GM23248 (cell line): ENCODE data around the gene PISD. TPM values are rescaled to one million over a fixed set of nuclear protein-coding genes. Genes with fewer than 3 reads are reported as not detected.

Experiments used
- DNase-seq: peaks from one replicate; pipeline ENCODE4 v3.0.0-alpha.2; 2015
- H2AFZ ChIP-seq: fragments of 200-600 bp; sonication (generic); 2 replicates; pipeline ENCODE4 v1.6.1; 2016; ENCODE audit warnings: antibody characterized with exemption
- H3F3A ChIP-seq: fragments of 200-600 bp; sonication (generic); 2 replicates; pipeline ENCODE4 v1.6.1; 2016; ENCODE audit warnings: mild to moderate bottlenecking, antibody characterized with exemption, mixed run types; ENCODE audit not compliant: insufficient read depth
- H3K27ac ChIP-seq: fragments of 200-600 bp; sonication (generic); 2 replicates; pipeline ENCODE4 v1.5.1; 2016; ENCODE audit warnings: mild to moderate bottlenecking
- H3K27me3 ChIP-seq: fragments of 200-600 bp; sonication (generic); replicated peaks from 2 replicates; pipeline ENCODE4 v1.6.1; 2016; ENCODE audit warnings: mild to moderate bottlenecking; ENCODE audit not compliant: insufficient read depth
- H3K36me3 ChIP-seq: fragments of 200-600 bp; sonication (generic); 2 replicates; pipeline ENCODE4 v1.6.1; 2016; ENCODE audit warnings: low read depth, mild to moderate bottlenecking
- H3K4me1 ChIP-seq: fragments of 200-600 bp; sonication (generic); 2 replicates; pipeline ENCODE4 v1.6.1; 2016; ENCODE audit warnings: mild to moderate bottlenecking; ENCODE audit not compliant: insufficient read depth
- H3K4me2 ChIP-seq: fragments of 200-600 bp; sonication (generic); one replicate; pipeline ENCODE4 v1.6.1; 2016; ENCODE audit warnings: mild to moderate bottlenecking; ENCODE audit not compliant: unreplicated experiment
- H3K4me3 ChIP-seq: fragments of 200-600 bp; sonication (generic); 2 replicates; pipeline ENCODE4 v1.5.1; 2016; ENCODE audit warnings: mild to moderate bottlenecking
- H3K79me2 ChIP-seq: fragments of 200-600 bp; sonication (generic); 2 replicates; pipeline ENCODE4 v1.6.1; 2016; ENCODE audit warnings: mild to moderate bottlenecking; ENCODE audit not compliant: insufficient read depth
- H3K9ac ChIP-seq: fragments of 200-600 bp; sonication (generic); 2 replicates; pipeline ENCODE4 v1.6.1; 2016; ENCODE audit warnings: mild to moderate bottlenecking
- H3K9me2 ChIP-seq: fragments of 200-600 bp; sonication (generic); 2 replicates; pipeline ENCODE4 v1.6.1; 2016; ENCODE audit warnings: mixed run types, mild to moderate bottlenecking, moderate library complexity; ENCODE audit not compliant: insufficient read depth
- H3K9me3 ChIP-seq: fragments of 200-600 bp; sonication (generic); one replicate; pipeline ENCODE4 v1.6.1; 2017; ENCODE audit warnings: low read depth
- H4K20me1 ChIP-seq: fragments of 200-600 bp; sonication (generic); 2 replicates; pipeline ENCODE4 v1.6.0; 2016; ENCODE audit not compliant: insufficient read depth
- EZH2 ChIP-seq: fragments of 200-600 bp; sonication (generic); IDR thresholded peaks from 2 replicates; pipeline ENCODE4 v1.6.1; 2018; ENCODE audit warnings: antibody characterized with exemption, mild to moderate bottlenecking; ENCODE audit not compliant: insufficient read depth, poor library complexity, severe bottlenecking
- EZH2phosphoT487 ChIP-seq: fragments of 200-600 bp; sonication (generic); IDR thresholded peaks from 2 replicates; pipeline ENCODE4 v1.6.1; 2018; ENCODE audit warnings: antibody characterized with exemption, moderate library complexity, mild to moderate bottlenecking, low read depth; ENCODE audit not compliant: insufficient read depth
- WGBS, 2 experiments: methylation state at CpG; one replicate each; pipeline ENCODE4 v1.1.6; 2015 to 2017; ENCODE audit warnings: low lambda C conversion rate in 2 of 2, low coverage in 1 of 2; ENCODE audit errors: missing lambda C conversion rate in 2 of 2; 5-methylcytosine and 5-hydroxymethylcytosine counted together
- in situ Hi-C: fragments of 300-500 bp; cut with MboI; formaldehyde crosslinking; loops from 2 replicates; pipeline ENCODE4 v1.15.0; 2020
- polyA plus RNA-seq: library from polyadenylated mRNA; unstranded; fragments of >200 nt; fragmentation: Nextera tagmentation; extraction: Ambion mirVana; gene quantifications from 2 replicates; pipeline ENCODE4 v1.2.1, GENCODE V29; 2016
- total RNA-seq: library from RNA; depleted of rRNA; stranded (reverse); fragments of >200 nt; shearing (Covaris generic); gene quantifications from 2 replicates; pipeline ENCODE4 v1.2.3, GENCODE V29; 2014

PISD gene
- total and polyA plus RNA-seq, 2 experiments from 2014 or later, result 32.7 to 34.2 TPM

GRCh38 chr22:31615940-31616314, 46.1 kb downstream of the PISD start:
- in situ Hi-C loops, result no loop called here
- no peaks in the 10 kb centered on the region for H3K79me2 ChIP-seq

GRCh38 chr22:31615491-31615860, 46.5 kb downstream of the PISD start:
- TF ChIP-seq EZH2phosphoT487 (no peak), EZH2 (no peak)
- Histone ChIP-seq H3K27me3 (no peaks in the 10 kb centered on the region), H3K4me3 (no peak overlapping the region), H3K36me3 (no peaks in the 10 kb centered on the region), H3K9me3 (no peaks in the 10 kb centered on the region), H3K27ac (no peak overlapping the region), H3K79me2 (no peaks in the 10 kb centered on the region), H3K9ac (no peak overlapping the region), H2AFZ (no peak overlapping the region), H3K4me2 (no peak overlapping the region), H3K9me2 (no peaks in the 10 kb centered on the region), H3F3A (no peaks in the 10 kb centered on the region), H3K4me1 (no peaks in the 10 kb centered on the region), H4K20me1 (no peaks in the 10 kb centered on the region)
- in situ Hi-C loops, result no loop called here
- 68 to 72% methylated on average over 4 of the region's 4 CpGs for WGBS, 2 experiments
- DNase-seq, result no peak

More at GRCh38 chr22:31615940-31616314, 46.1 kb downstream of the PISD start:
- Histone ChIP-seq H3K36me3 (no peaks in the 10 kb centered on the region), H3K4me2 (no peak overlapping the region), H3F3A (no peaks in the 10 kb centered on the region), H3K27ac (no peak overlapping the region), H3K27me3 (no peaks in the 10 kb centered on the region), H2AFZ (no peak overlapping the region), H4K20me1 (no peaks in the 10 kb centered on the region), H3K4me3 (no peak overlapping the region), H3K9ac (no peak overlapping the region), H3K9me2 (no peaks in the 10 kb centered on the region), H3K9me3 (no peaks in the 10 kb centered on the region), H3K4me1 (no peaks in the 10 kb centered on the region)
- TF ChIP-seq EZH2phosphoT487 (no peak), EZH2 (no peak)
- DNase-seq, result no peak
- 54 to 71% methylated on average over 4 of the region's 4 CpGs for WGBS, 2 experiments

GRCh38 chr22:31614781-31615490, 47.1 kb downstream of the PISD start:
- Histone ChIP-seq H3K9ac (no peak overlapping the region), H3K9me3 (no peaks in the 10 kb centered on the region), H3F3A (no peaks in the 10 kb centered on the region), H4K20me1 (no peaks in the 10 kb centered on the region), H2AFZ (no peak overlapping the region), H3K79me2 (no peaks in the 10 kb centered on the region), H3K4me1 (no peaks in the 10 kb centered on the region), H3K27ac (no peak overlapping the region), H3K27me3 (no peaks in the 10 kb centered on the region), H3K36me3 (no peaks in the 10 kb centered on the region), H3K4me3 (no peak overlapping the region), H3K4me2 (no peak overlapping the region), H3K9me2 (no peaks in the 10 kb centered on the region)
- TF ChIP-seq EZH2, result no peak
- TF ChIP-seq EZH2phosphoT487, result no peak
- 78 to 84% methylated on average over 11 to 18 of the region's 18 CpGs for WGBS, 2 experiments
- in situ Hi-C loops, result no loop called here
- DNase-seq, result no peak

- Histone ChIP-seq H3F3A (no peaks in the 10 kb centered on the region), H2AFZ (no peak overlapping the region), H3K27me3 (no peaks in the 10 kb centered on the region), H3K36me3 (no peaks in the 10 kb centered on the region), H3K9ac (no peak overlapping the region), H3K4me3 (no peak overlapping the region), H4K20me1 (no peaks in the 10 kb centered on the region), H3K79me2 (no peaks in the 10 kb centered on the region), H3K4me2 (no peak overlapping the region), H3K4me1 (no peaks in the 10 kb centered on the region), H3K9me3 (no peaks in the 10 kb centered on the region), H3K27ac (no peak overlapping the region), H3K9me2 (no peaks in the 10 kb centered on the region)
- whole genome bisulfite sequencing, 2 experiments, result 90 to 92% methylated on average over 10 of the region's 10 CpGs
- in situ Hi-C loops, result no loop called here
- TF ChIP-seq EZH2 (no peak), EZH2phosphoT487 (no peak)
- no peak for DNase-seq
These were observed 48.1 kb downstream of the PISD start for GRCh38 chr22:31613904-31614296.
